Left forelimb (tissue), 1 donor: Measurements from ENCODE around the gene AP1S2.

Experiments used
- DNase-seq: peaks from one replicate; pipeline ENCODE4 v3.0.0-alpha.2; 2018; ENCODE audit warnings: low spot score

The AP1S2 gene

DNA sequence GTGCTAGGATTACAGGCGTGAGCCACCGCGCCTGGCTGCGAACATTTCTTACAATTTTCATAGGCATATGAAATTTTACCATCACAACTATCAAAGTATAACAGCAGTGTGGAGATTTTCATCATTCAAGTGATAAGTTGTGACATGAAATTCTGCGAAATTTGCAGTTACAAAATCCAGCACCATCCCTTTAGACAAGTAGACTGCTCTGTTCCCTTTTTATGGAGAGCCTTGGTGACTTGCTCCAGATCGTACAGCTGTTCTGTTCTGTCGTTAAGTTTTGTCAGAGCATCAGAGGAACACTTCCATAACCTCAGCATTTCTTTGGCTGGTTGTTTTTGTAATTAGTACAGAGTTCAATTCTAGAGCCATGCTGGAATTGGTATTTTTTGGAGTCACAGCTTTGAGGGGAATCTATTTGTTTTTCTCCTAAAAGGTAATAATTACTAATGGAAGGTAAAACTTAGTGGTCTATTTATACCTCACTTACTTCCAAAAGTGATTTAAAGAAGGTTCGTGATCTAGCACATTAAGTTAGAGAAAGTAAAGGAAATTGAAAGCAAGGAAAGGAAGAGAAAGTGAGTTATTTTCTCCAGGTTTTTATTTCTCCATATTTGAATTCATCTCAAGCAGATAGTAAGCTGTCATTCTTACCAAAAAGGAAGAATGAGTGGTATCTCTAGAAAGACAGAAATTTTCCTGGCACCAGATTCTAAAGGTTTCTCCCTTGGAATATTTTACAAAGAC is 42.2 kb downstream of the AP1S2 start:
- DNase-seq = no peak

DNA sequence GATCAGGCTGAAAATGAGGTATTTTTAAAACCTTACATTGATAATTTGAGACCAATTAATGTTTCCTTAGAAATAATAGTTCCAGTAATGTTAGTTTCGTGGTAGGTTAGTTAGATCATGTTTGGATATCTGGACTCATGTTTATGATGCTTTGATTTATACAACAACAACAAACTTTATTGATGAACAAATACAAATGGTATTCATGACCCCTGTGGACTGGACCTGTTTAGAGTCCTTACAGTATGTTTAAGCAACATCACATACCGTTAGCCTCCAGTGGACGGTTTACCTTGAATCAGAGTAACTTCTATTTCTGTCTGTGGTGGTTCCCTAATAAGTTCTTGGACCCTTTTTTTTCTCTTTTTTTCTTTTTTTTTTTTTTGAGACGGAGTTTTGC is 46.4 kb downstream of the AP1S2 start:
- no peak for DNase-seq

DNA sequence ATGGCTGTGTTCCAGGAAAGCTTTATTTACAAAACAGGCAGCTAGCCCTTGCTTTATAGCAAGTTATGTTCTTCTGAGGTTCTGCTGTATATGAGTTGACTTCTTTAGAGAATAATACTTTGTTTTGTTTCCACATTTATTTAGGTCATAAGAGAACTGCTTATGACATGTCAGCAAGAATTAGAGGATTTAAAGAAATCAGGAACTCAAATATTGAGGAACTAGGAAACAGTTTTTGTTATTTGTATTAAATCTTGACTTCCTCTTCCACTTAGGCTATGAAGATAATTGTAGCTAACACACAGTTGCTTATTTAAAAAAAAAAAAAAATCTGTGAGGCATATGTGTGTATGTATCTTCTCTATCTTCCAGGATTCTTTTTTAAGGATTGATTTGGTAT is 50.0 kb downstream of the AP1S2 start:
- no peak for DNase-seq

DNA sequence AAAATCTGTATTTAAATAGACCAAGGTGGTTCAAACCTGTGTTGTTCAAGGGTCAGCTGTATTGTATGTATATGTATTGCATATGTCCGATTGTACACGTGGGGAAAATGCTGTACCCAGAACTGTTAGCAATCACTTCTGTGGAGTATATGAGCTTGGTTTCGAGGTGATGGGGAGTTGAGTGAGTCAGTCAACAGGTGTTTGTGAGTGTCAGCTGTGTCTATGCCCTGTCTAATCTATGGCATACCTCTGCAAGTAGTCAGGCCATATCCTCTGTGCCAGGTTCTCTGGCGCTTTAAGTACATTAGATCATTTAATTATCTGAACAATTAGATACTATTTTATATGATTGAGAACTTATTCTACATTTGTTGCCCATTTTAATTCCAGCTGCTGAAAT is 56.9 kb downstream of the AP1S2 start:
- DNase-seq = no peak

DNA sequence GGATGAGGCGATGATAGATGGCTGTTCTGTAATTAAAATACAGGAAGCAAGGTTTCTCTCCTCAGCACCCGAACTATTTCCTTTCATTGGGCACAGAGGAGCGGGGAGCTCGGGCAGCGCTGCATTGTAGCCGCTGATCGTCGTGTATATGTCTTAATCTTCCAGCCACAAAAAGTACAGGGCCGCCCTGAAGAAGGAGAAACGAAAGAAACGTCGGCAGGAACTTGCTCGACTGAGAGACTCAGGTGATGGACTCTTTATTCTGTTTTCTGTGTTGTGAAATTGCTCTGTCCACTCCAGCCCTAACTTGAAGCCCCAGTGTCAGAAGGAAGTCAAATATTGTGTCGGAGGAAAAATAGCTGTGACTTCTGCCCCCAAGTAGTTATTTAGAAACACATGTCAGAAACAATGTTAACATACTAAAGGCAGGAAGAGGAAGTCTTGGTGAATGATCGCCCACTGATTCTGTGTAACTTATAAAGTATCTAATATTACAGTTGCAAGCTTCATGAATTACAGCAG is 63.8 kb downstream of the AP1S2 start:
- no peak for DNase-seq

DNA sequence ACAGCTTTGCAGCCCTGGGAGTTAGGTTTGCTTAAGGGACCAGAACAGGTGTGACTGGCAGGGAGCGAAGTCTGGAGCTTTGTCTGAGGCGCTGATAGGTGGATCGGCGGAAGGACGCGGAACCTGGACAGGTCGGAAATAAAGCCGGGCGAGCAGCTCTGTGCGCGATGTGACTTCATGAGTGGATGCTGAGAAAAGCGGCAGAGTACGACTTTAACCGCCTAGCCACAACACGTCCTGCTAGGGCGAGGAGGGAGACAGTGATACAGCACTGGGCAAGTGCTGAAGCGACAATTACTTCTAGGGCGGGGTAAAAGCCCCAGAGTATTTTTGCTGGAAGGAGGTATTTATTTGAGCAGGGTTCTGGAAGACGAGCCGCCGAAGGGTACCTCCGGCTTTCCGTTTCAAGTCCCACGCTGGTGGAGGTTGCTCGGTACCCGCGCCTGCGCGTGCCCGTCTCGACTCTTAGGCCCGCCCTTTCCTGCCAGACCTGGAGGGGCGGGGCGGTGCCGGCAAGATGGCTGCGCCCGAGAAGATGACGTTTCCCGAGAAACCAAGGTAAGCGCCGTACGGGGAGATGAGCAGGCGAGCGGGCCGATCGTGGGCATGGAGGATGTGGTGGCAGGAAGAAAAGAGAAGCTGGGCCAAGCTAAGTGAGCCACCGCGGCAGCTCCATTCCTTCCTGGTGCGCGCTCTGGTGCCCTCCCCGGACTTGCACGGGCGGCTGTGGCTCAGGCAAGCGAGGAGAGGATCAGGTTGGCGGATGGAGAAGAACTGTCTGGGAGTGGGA is 64.4 kb downstream of the AP1S2 start, which contains the start of gene ZRSR2:
Gene ZRSR2 (plus strand): TSS at position 506 of the 790 bp plus-strand sequence. CDS start 12 bp downstream, at position 518.
- peak; percentile 79 for DNase-seq

DNA sequence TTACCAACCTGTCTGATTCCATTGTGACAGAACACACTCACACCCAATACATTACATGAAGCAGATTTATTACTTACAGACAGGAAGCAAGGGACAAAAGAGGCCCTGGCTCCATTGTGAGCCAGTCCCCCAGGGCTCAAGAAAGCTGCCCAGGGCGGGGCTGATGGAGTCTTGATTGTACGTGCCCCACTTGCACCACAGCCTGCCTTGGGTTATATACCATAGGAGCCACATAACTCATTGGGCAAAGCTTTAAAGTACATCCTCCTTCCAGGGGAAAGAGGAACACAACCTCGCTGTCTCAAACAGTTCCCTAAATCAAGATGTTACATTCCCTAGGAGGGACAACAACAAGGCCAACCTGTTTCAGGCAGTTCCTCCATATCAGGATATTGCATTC is 67.7 kb downstream of the AP1S2 start:
- DNase-seq = no peak

DNA sequence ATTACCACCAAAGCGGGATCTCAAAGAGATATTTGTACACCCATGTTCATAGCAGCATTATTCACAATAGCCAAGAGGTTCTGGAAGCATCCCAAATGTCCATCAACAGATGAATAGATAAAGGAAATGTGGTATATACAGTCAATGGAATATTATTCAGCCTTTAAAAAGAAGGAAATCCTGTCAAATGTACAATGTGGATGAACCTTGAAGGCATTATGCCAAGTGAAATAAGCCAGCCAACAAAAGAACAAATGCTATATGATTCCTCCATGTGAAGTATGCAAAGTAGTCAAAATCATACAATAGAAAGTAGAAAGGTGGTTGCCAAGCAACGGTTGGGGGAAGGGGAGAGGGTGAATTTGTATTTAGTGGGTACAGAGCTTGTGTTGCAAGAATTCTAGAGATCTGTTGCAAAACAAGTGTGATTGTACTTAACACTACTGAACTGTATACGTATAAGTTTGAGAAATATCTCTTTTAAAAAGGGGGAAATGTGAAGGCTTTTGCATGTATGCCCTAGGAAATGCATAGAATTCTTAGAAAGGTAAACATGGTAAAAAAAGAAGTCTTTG is 69.3 kb downstream of the AP1S2 start:
- no peak for DNase-seq

DNA sequence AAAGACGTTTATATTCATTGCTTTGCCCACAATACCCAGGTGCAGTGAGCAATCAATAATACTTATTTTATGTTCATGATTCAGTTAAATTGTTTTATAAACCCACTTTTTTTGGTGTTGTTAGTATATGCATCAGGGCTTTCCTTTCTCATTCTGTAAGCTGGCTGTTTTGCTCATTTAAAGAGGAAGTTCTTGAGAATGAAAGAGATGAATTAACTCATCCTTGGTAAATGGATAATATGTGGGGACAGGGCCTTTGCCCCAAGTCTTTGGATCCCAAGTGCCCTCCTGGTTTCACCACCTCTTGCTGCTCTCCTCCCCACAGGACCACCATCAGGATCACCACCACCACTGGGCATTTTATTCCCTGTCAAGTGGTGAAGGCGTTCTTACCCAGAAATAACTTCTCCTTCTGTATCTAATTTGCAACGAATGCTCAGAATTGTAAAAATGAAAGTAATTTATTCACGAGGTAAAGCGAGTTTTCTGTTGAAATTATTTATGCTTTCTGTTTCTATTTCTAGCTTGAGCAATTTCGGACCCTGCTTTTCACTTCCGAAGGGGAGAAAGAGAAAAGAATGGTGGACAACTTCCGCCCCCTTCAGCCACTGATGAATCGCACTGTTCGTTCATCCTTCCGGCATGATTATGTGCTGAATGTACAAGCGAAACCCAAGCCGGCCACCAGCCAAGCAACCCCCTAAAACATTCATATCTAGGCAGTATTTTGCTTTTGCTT is 72.5 kb downstream of the AP1S2 start:
- no peak for DNase-seq
